Activated T-helper 9 cell treated with anti-CD3 and anti-CD28 coated beads, Interleukin-2, amount 50 U/mL, for 16 hours (primary cell): ENCODE measurements around the gene MALRD1.
"Not testable (repeated sequence)": the region's sequence is repeated elsewhere in the genome, so short reads cannot be mapped to it uniquely, and the experiment has no call there.

ENCODE experiments used
- DNase-seq: peaks from one replicate; pipeline ENCODE4 v3.0.0-alpha.2; 2020; ENCODE audit warnings: low read depth

The MALRD1 gene

DNA sequence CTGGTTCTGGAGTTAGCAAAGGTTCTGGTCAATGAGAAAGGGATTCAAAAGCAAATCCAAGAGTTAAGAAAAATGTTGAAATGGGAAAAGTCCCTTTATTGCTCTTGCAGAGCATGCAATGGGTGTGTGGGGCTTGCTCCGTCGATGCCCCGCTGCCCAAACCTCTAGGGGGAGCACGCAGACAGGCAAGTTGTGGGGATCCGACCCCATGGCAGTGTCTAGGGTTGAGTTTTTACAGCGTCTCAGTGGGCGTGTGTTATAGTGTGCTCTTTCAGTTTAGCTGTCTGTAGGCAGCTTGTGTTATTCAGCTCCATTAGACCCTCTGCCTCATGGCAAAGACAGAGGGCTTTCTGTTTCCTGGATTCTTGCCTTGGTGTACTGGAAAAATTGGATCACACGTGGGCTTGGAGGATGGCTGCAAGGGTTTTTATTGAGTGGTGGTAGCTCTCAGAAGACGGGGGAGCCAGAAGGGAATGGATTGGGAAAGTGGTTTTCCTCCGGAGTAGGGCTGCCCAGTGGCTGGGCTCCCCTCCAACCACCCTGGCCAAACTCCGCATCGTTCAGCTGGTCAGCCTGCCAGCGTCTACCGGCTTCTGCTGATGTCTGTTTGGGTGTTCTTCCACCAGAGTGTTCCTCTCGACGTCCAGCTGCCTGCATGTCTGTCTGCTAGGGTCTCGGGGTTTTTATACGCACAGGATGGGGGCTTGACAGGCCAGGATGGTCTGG is 665.4 kb downstream of the MALRD1 start:
- no peak for DNase-seq

DNA sequence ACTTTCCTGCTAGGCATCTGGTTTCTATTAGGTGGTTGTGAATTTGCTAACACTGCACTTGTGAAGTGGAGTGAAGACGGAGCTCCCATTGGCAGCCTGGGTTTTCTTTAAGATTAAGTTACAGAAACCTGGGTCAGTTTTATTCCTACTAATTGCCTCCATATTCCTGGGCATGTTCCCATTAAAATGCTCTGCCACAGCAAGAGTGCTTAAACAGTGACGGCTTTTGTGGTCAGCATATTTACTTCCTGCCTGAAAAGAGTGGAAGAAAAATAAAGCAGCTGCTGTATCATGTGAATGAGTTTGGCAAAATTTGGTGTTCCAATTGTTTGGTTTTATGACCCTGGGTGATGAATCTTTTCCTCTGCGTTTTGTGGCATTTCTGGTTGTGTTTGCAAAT is 670.7 kb downstream of the MALRD1 start:
- no peak for DNase-seq

DNA sequence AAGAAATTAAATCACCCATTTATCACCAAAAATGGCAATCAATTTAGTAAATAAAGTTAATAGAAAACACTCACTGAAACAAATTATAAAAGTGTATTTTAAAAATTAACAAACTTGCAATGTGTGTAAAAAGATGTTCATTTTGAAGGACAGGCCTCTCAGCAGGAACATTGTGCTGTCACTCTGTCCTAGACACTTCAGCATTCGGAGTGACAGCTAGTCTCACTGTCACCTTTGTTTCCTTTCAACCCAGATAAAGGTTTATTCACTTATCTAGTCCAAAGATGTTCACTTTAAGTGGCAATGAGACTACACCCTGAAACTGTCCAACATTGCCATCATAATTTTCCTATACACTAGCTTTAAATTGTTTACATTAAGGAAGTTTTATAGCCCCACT is 675.7 kb downstream of the MALRD1 start:
- no peak for DNase-seq

- DNase-seq = no peak
Observed at GRCh38 chr10:19728376-19728775, 679.8 kb downstream of the MALRD1 start.

GRCh38 chr10:19728964-19729363 is 680.4 kb downstream of the MALRD1 start:
- no peak for DNase-seq

DNA sequence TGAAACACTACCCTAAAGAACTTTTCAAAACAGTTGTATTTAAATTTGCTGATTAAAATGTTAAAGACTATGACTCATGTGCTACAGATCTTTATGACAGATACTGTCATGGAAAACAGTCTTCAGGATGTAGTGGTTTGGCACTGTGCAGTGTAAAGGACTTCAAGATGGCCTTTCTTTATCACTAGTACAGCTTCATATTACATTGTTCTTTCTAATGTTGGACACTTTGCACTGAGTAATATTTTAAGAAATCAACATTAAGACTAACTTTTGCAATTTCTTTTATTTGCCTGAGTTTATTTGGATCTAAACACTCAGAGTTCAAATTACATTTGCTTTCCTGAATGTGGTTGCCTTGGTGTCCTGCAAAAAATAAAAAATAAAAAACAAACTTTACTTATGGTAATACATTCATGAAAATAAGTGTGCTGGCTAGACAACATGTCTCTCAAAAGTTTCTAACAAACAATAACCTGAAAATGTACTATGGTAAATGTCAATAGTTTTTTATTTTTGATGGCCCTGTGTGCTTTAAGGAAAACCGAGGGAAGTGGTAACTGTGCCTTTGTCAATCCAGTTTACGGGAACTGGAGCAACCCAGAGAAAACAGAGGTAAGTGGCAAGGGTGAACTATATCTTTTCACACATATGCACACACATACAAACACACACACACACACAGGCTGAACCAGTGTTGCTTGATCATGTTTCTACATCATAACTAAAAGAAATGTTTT is 681.7 kb downstream of the MALRD1 start:
- DNase-seq = no peak

- DNase-seq = no peak
Observed at GRCh38 chr10:19730907-19731217, 682.3 kb downstream of the MALRD1 start.

- DNase-seq = no peak
Observed at GRCh38 chr10:19731560-19731959, 683.0 kb downstream of the MALRD1 start.

GRCh38 chr10:19738440-19738839 is 689.8 kb downstream of the MALRD1 start:
- no peak for DNase-seq

- DNase-seq = not testable (repeated sequence)
Observed at GRCh38 chr10:19739232-19739631, 690.6 kb downstream of the MALRD1 start.

GRCh38 chr10:19742144-19742543 is 693.5 kb downstream of the MALRD1 start:
- not testable (repeated sequence) for DNase-seq

GRCh38 chr10:19745672-19746071 is 697.1 kb downstream of the MALRD1 start:
- DNase-seq = no peak

DNA sequence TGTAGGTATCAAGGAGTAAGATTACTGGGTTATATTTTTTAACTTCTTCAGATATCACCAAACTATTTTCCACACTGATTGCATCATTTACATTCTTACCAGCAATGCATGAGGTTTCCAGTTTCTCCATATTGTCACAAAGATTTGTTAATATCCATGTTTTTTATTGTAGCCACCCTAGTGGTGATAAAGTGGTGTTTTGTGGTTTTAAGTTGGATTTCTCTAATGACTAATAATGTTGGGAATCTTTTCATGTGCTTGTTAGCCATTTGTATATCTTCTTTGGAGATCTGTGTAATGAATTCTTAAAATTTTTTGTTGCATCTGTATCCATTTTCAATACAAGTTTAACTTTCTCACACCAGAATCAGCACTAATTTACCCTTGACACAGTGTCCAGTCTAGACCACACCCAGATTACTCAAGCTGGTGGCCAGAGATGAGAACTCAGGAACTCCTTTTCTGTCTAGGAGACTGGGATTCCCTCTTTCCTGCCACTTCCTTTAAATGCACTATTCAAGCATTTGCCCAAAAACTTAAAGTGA is 700.7 kb downstream of the MALRD1 start:
- DNase-seq = no peak

DNA sequence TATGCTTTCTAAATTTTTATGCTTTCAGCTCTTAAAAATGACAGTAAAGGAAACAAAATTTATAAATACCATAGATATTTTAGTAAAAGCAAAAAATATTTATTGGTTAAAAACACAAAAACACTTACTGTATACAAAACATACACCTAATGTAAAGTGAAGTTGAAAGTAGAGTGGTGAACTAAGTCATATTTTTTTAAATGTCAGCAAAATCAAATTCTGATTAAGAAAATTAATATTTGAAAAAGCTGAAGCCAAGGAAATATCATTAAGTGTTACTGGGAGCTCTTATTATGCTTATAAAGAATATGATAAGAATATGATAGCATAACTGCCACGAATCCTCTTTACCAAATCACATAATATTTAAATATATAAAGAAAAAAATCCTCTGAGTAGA is 702.4 kb downstream of the MALRD1 start:
- no peak for DNase-seq

- DNase-seq = no peak
Observed at GRCh38 chr10:19756919-19757318, 708.3 kb downstream of the MALRD1 start.

DNA sequence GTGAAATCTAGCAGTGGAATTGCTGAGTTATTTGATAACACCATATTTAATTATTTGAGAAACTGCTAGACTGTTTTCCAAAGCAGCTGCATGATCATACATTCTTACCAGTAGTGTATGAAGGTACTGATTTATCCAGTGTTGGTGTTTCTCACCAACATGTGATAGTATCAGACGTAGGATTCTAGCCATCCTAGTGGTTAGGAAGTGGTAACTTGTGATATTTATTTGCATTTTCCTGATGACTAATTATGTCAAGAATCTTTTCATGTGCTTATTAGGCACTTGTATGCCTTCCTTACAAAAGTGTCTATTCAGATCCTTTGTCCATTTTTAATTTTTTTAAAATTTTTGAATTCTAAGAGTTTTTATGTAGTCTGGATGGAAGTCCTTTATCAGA is 713.4 kb downstream of the MALRD1 start:
- no peak for DNase-seq

DNA sequence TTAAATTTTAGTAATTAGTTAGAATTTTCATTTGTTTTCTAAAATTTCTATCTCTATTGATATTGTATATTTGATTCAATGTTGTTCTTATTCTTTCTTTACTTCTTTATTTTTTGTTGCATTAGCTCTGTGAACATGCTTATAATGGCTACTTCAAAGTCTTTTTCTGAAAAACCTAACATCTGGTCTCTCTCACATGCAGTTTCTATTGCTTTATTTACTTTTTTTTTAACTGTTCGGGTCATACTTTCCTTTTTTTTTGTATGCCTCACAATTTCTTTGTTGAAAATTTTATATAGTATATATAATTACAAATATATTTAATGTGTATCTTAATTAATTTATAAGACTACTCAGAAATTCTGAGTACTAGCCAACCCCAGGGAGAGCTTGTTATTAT is 715.5 kb downstream of the MALRD1 start:
- DNase-seq = no peak

- DNase-seq = no peak
Observed at GRCh38 chr10:19767876-19768275, 719.3 kb downstream of the MALRD1 start.

DNA sequence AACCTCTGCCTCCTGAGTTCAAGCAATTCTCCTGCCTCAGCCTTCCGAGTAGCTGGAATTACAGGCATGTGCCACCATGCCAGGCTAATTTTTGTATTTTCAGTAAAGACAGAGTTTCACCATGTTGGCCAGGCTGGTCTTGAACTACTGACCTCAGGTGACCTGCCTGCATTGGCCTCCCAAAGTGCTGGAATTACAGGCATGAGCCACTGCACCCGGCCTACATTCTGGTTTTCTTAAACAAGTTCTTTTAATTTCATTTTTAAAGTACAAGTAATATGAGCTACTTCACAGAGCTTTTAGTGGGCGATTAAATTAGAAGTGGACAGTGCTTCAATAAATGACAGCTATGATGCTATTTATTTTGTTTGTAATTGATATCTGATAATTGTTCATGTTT is 721.2 kb downstream of the MALRD1 start:
- not testable (repeated sequence) for DNase-seq

DNA sequence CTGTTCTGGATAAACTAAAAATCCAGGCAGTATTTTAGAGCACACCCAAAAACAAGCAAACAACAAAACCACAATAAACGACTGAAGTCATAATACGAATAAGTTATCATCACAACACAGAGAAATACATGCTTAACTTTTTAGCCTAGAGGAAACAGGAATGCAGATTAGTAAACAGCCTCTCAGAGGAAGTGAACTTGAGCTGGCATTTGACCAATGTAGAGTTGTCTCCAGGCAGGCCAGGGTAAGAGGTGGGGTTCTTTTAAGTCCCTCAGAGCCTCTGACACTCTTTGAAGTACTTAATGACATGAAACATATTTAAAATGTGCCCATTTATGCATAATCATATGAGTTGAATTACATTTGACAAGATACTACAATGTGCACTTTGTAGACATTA is 724.4 kb downstream of the MALRD1 start:
- DNase-seq = no peak

GRCh38 chr10:19775296-19775695 is 726.7 kb downstream of the MALRD1 start:
- no peak for DNase-seq

DNA sequence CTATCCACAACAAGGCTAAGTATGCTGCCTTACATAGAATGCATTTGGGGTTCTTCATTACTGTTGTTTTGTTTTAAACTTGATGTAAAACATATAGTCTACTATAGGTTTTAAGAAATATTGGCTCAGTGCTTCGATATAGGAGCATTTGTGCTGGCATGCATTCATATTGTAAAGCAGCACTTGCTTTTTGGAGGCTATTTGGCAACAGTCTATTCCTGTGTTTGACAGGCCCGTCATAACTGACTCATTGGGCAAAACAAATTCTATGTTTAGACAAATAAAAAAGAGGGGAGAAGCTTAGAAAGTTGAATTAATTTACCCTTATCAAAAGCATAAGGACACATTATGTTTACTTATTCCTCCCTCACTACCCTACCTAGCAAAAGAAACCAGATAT is 729.2 kb downstream of the MALRD1 start:
- no peak for DNase-seq

DNA sequence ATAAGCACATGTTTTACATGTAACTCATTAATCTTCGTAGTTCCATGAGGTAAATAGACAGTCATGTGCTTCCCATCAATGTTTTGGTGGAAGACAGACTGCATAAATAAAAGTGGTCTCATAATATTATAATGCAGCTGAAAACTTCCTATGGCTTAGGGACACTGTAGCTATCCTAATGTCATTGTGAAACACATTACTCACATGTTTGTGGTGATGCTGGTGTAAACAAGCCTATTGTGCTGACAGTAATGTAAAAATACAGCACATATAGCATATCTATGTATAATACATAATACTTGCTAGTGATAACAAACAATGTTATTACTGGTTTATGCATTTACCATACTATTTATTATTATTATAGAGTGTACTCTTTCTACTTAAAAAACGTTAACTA is 730.4 kb downstream of the MALRD1 start:
- no peak for DNase-seq
